Trophoblast cell (in vitro differentiated cells and primary cell): ENCODE measurements around the gene RASGEF1C.

Experiments
- DNase-seq, 2 donors: peaks; one replicate each; pipeline ENCODE4 v3.0.0-alpha.2; 2016
- H2AFZ ChIP-seq: 2 replicates; pipeline ENCODE4 v1.6.1; 2013; ENCODE audit warnings: low read length, moderate library complexity, mild to moderate bottlenecking; ENCODE audit not compliant: insufficient read depth, poor library complexity
- H2AK5ac ChIP-seq: 2 replicates; pipeline ENCODE4 v1.6.1; 2013; ENCODE audit warnings: mild to moderate bottlenecking, low read length
- H2BK120ac ChIP-seq: 2 replicates; pipeline ENCODE4 v1.6.1; 2013; ENCODE audit warnings: low read length, mild to moderate bottlenecking, moderate library complexity; ENCODE audit not compliant: insufficient read depth, poor library complexity
- H2BK12ac ChIP-seq: 2 replicates; pipeline ENCODE4 v1.6.1; 2013; ENCODE audit warnings: mild to moderate bottlenecking, low read length, moderate library complexity
- H2BK5ac ChIP-seq: 2 replicates; pipeline ENCODE4 v1.6.1; 2013; ENCODE audit warnings: low read length, low read depth, moderate library complexity, mild to moderate bottlenecking; ENCODE audit not compliant: poor library complexity
- H3K14ac ChIP-seq: 2 replicates; pipeline ENCODE4 v1.6.1; 2013; ENCODE audit warnings: mild to moderate bottlenecking, low read length
- H3K18ac ChIP-seq: 2 replicates; pipeline ENCODE4 v1.6.1; 2013; ENCODE audit warnings: mild to moderate bottlenecking, low read length
- H3K23ac ChIP-seq: 2 replicates; pipeline ENCODE4 v1.6.1; 2013; ENCODE audit warnings: low read length
- H3K27ac ChIP-seq: 2 replicates; pipeline ENCODE4 v1.5.1; 2013; ENCODE audit warnings: low read depth, mild to moderate bottlenecking, inconsistent platforms, low read length, moderate library complexity
- H3K27me3 ChIP-seq: 2 replicates; pipeline ENCODE4 v1.6.1; 2013; ENCODE audit warnings: inconsistent platforms, mild to moderate bottlenecking, low read length, moderate library complexity; ENCODE audit not compliant: insufficient read depth
- H3K36me3 ChIP-seq, 2 experiments: 1 replicate in 1 of 2; 2 replicates in 1 of 2; pipeline ENCODE4 v1.6.1; 2013; ENCODE audit warnings: low read length in 2 of 2, mild to moderate bottlenecking in 2 of 2, moderate library complexity in 1 of 2; ENCODE audit not compliant: insufficient read depth in 2 of 2, control insufficient read depth in 1 of 2
- H3K4ac ChIP-seq: 2 replicates; pipeline ENCODE4 v1.6.1; 2013; ENCODE audit warnings: low read depth, mild to moderate bottlenecking, low read length, moderate library complexity
- H3K4me1 ChIP-seq, 2 experiments: 1 replicate in 1 of 2; 2 replicates in 1 of 2; pipeline ENCODE4 v1.6.1; 2013; ENCODE audit warnings: low read length in 2 of 2, mild to moderate bottlenecking in 2 of 2, moderate library complexity in 1 of 2; ENCODE audit not compliant: insufficient read depth in 2 of 2, control insufficient read depth in 1 of 2
- H3K4me2 ChIP-seq: 2 replicates; pipeline ENCODE4 v1.6.1; 2013; ENCODE audit warnings: inconsistent platforms, mild to moderate bottlenecking, low read length, moderate library complexity
- H3K4me3 ChIP-seq: 2 replicates; pipeline ENCODE4 v1.5.1; 2013; ENCODE audit warnings: mild to moderate bottlenecking, low read depth, low read length, inconsistent platforms
- H3K79me1 ChIP-seq: one replicate; pipeline ENCODE4 v1.6.1; 2013; ENCODE audit warnings: low read length
- H3K79me2 ChIP-seq: 2 replicates; pipeline ENCODE4 v1.6.1; 2013; ENCODE audit warnings: low read length, mild to moderate bottlenecking; ENCODE audit not compliant: control insufficient read depth, insufficient read depth, poor library complexity
- H3K9ac ChIP-seq: 2 replicates; pipeline ENCODE4 v1.6.1; 2013; ENCODE audit warnings: mild to moderate bottlenecking, low read length
- H3K9me3 ChIP-seq: 2 replicates; pipeline ENCODE4 v1.6.1; 2013; ENCODE audit warnings: low read depth, mild to moderate bottlenecking, control low read depth, inconsistent platforms, low read length; ENCODE audit not compliant: insufficient read depth
- H4K12ac ChIP-seq: 2 replicates; pipeline ENCODE4 v1.6.1; 2013; ENCODE audit warnings: low read depth, mild to moderate bottlenecking, low read length, moderate library complexity
- H4K8ac ChIP-seq: 2 replicates; pipeline ENCODE4 v1.6.1; 2013; ENCODE audit warnings: low read depth, mild to moderate bottlenecking, low read length, moderate library complexity
- H4K91ac ChIP-seq: one replicate; pipeline ENCODE4 v1.6.1; 2013; ENCODE audit warnings: low read depth, mild to moderate bottlenecking, low read length, moderate library complexity
- WGBS: extraction: QIAGEN DNeasy Blood & Tissue Kit; methylation state at CpG from one replicate; pipeline ENCODE4 v1.1.7; 2013; ENCODE audit warnings: missing lambda C conversion rate; ENCODE audit not compliant: insufficient read length, insufficient coverage; ENCODE audit errors: extremely low coverage; 5-methylcytosine and 5-hydroxymethylcytosine counted together

RASGEF1C gene

GRCh38 chr5:180204276-180204819, 4.7 kb downstream of the RASGEF1C start:
- Histone ChIP-seq H2AFZ (no peak overlapping the region), H4K12ac (no peak overlapping the region), H4K91ac (no peak overlapping the region), H3K4me3 (no peak overlapping the region), H3K27ac (no peak overlapping the region), H2BK120ac (no peak overlapping the region), H2AK5ac (no peak overlapping the region), H3K23ac (no peak overlapping the region), H2BK5ac (no peak overlapping the region), H3K36me3 (no peaks in the 10 kb centered on the region), H3K27me3 (peaks cover 7% of the 10 kb centered on the region), H3K79me1 (no peaks in the 10 kb centered on the region), H3K18ac (no peak overlapping the region), H3K4ac (no peak overlapping the region), H2BK12ac (no peak overlapping the region), H3K79me2 (no peaks in the 10 kb centered on the region), H4K8ac (no peak overlapping the region), H3K4me1 (peaks cover 5 to 6% of the 10 kb centered on the region in 2 experiments), H3K4me2 (no peak overlapping the region), H3K9ac (no peak overlapping the region), H3K9me3 (no peaks in the 10 kb centered on the region), H3K14ac (no peak overlapping the region)
- DNase-seq: no peak
- no CpG with 5 or more reads among the region's 1 CpG for WGBS

GRCh38 chr5:180202939-180203573, 6.0 kb downstream of the RASGEF1C start:
- no peak overlapping the region for H3K27ac ChIP-seq
- no peak overlapping the region for H3K9ac ChIP-seq
- H4K12ac ChIP-seq: no peak overlapping the region
- H3K4ac ChIP-seq: no peak overlapping the region
- H2AK5ac ChIP-seq: no peak overlapping the region
- H3K23ac ChIP-seq: no peak overlapping the region
- H3K18ac ChIP-seq: no peak overlapping the region
- H3K4me1 ChIP-seq: no peaks in the 10 kb centered on the region
- H2BK120ac ChIP-seq: no peak overlapping the region
- no peak overlapping the region for H4K91ac ChIP-seq
- no peaks in the 10 kb centered on the region for H3K79me1 ChIP-seq
- no peak overlapping the region for H3K4me3 ChIP-seq
- H3K9me3 ChIP-seq: no peaks in the 10 kb centered on the region
- H3K4me2 ChIP-seq: no peak overlapping the region
- no peak overlapping the region for H4K8ac ChIP-seq
- H3K27me3 ChIP-seq: peaks cover 4% of the 10 kb centered on the region
- no peaks in the 10 kb centered on the region for H3K36me3 ChIP-seq
- no peak for DNase-seq
- H2AFZ ChIP-seq: no peak overlapping the region
- H2BK12ac ChIP-seq: no peak overlapping the region
- H3K14ac ChIP-seq: no peak overlapping the region
- WGBS: no CpG with 5 or more reads among the region's 8 CpGs
- no peaks in the 10 kb centered on the region for H3K79me2 ChIP-seq
- no peak overlapping the region for H2BK5ac ChIP-seq

- peak; percentile 41 to 70 for DNase-seq
- no CpG with 5 or more reads among the region's 23 CpGs for WGBS
- Histone ChIP-seq H3K4me3 (peak overlapping the region; percentile 40), H3K23ac (no peak overlapping the region), H3K4me1 (no peaks in the 10 kb centered on the region), H2AFZ (no peak overlapping the region), H3K9ac (no peak overlapping the region), H2BK120ac (no peak overlapping the region), H2BK5ac (no peak overlapping the region), H3K79me1 (no peaks in the 10 kb centered on the region), H3K79me2 (no peaks in the 10 kb centered on the region), H3K18ac (no peak overlapping the region), H3K27me3 (no peaks in the 10 kb centered on the region), H3K4me2 (no peak overlapping the region), H3K4ac (no peak overlapping the region), H4K12ac (no peak overlapping the region), H3K36me3 (no peaks in the 10 kb centered on the region), H4K91ac (no peak overlapping the region), H2AK5ac (no peak overlapping the region), H3K14ac (no peak overlapping the region), H3K27ac (no peak overlapping the region), H4K8ac (no peak overlapping the region), H3K9me3 (no peaks in the 10 kb centered on the region), H2BK12ac (no peak overlapping the region)
Measured at GRCh38 chr5:180201051-180201987, 7.7 kb downstream of the RASGEF1C start.

GRCh38 chr5:180199390-180199789, 9.6 kb downstream of the RASGEF1C start:
- Histone ChIP-seq H2AFZ (no peak overlapping the region), H3K27ac (no peak overlapping the region), H3K4ac (no peak overlapping the region), H4K12ac (no peak overlapping the region), H4K8ac (no peak overlapping the region), H4K91ac (no peak overlapping the region), H2AK5ac (no peak overlapping the region), H3K4me1 (no peaks in the 10 kb centered on the region), H2BK120ac (no peak overlapping the region), H2BK5ac (no peak overlapping the region), H3K18ac (no peak overlapping the region), H3K79me1 (no peaks in the 10 kb centered on the region), H2BK12ac (no peak overlapping the region), H3K4me3 (no peak overlapping the region), H3K36me3 (no peaks in the 10 kb centered on the region), H3K79me2 (no peaks in the 10 kb centered on the region), H3K9ac (no peak overlapping the region), H3K4me2 (no peak overlapping the region), H3K9me3 (no peaks in the 10 kb centered on the region), H3K23ac (no peak overlapping the region), H3K27me3 (no peaks in the 10 kb centered on the region), H3K14ac (no peak overlapping the region)
- WGBS: no CpG with 5 or more reads among the region's 8 CpGs
- no peak for DNase-seq
